GM23338 (cell line): Measurements from ENCODE around the gene CACNA2D2. TPM values are rescaled to one million over a fixed set of nuclear protein-coding genes. Genes with fewer than 3 reads are reported as not detected.
A peak's percentile ranks its signal among the peaks of the same experiment; 100 is the strongest.

ENCODE experiments used
- ATAC-seq: fragments of 200-7000 bp; cut with Tn5 transposase; 3 replicates; pipeline ENCODE4 v1.9.1; 2020
- DNase-seq: peaks from one replicate; pipeline ENCODE4 v3.0.0-alpha.2; 2015; ENCODE audit warnings: low spot score
- H2AFZ ChIP-seq: fragments of 200-600 bp; sonication (generic); 2 replicates; pipeline ENCODE4 v1.8.0; 2016; ENCODE audit warnings: antibody characterized with exemption, mild to moderate bottlenecking, moderate library complexity
- H3F3A ChIP-seq: fragments of 200-600 bp; sonication (generic); replicated peaks from 2 replicates; pipeline ENCODE4 v1.8.0; 2017; ENCODE audit warnings: antibody characterized with exemption, mixed run types, low read depth
- H3K27ac ChIP-seq: fragments of 200-600 bp; sonication (generic); 2 replicates; pipeline ENCODE4 v1.6.1; 2016; ENCODE audit warnings: low read depth
- H3K27me3 ChIP-seq: fragments of 200-600 bp; sonication (generic); 2 replicates; pipeline ENCODE4 v1.8.0; 2016; ENCODE audit warnings: mild to moderate bottlenecking, mixed run types, moderate library complexity; ENCODE audit not compliant: insufficient read depth
- H3K36me3 ChIP-seq: fragments of 200-600 bp; sonication (generic); 2 replicates; pipeline ENCODE4 v1.8.0; 2016; ENCODE audit warnings: mild to moderate bottlenecking; ENCODE audit not compliant: insufficient read depth
- H3K4me1 ChIP-seq: fragments of 200-600 bp; sonication (generic); 2 replicates; pipeline ENCODE4 v1.8.0; 2016; ENCODE audit warnings: mild to moderate bottlenecking, moderate library complexity; ENCODE audit not compliant: insufficient read depth
- H3K4me2 ChIP-seq: fragments of 200-600 bp; sonication (generic); 2 replicates; pipeline ENCODE4 v1.7.1; 2017; ENCODE audit warnings: mixed run types
- H3K4me3 ChIP-seq: fragments of 200-600 bp; sonication (generic); 2 replicates; pipeline ENCODE4 v1.6.1; 2016; ENCODE audit warnings: mixed run types
- H3K79me2 ChIP-seq: fragments of 200-600 bp; sonication (generic); replicated peaks from 2 replicates; pipeline ENCODE4 v1.8.0; 2017; ENCODE audit warnings: mild to moderate bottlenecking; ENCODE audit not compliant: insufficient read depth
- H3K9me2 ChIP-seq: fragments of 200-600 bp; sonication (generic); 2 replicates; pipeline ENCODE4 v1.8.0; 2017; ENCODE audit not compliant: insufficient read depth
- H4K20me1 ChIP-seq: fragments of 200-600 bp; sonication (generic); replicated peaks from 2 replicates; pipeline ENCODE4 v1.8.0; 2017; ENCODE audit warnings: mild to moderate bottlenecking; ENCODE audit not compliant: insufficient read depth
- H3K27ac Mint-ChIP-seq: 2 replicates; pipeline ENCODE4 v1.8.0; 2020; ENCODE audit warnings: inconsistent platforms, mild to moderate bottlenecking, moderate library complexity, mixed read lengths
- H3K27me3 Mint-ChIP-seq: 3 replicates; pipeline ENCODE4 v1.8.0; 2022; ENCODE audit warnings: low read depth, mild to moderate bottlenecking, moderate library complexity, mixed read lengths, inconsistent platforms; ENCODE audit not compliant: insufficient read depth, poor library complexity
- H3K36me3 Mint-ChIP-seq: 3 replicates; pipeline ENCODE4 v1.8.0; 2021; ENCODE audit warnings: low read depth, mild to moderate bottlenecking, inconsistent platforms, moderate library complexity, mixed read lengths
- H3K4me1 Mint-ChIP-seq: 3 replicates; pipeline ENCODE4 v1.8.0; 2020; ENCODE audit warnings: mild to moderate bottlenecking, inconsistent platforms, mixed read lengths
- H3K4me3 Mint-ChIP-seq: 3 replicates; pipeline ENCODE4 v1.8.0; 2021; ENCODE audit warnings: moderate library complexity, mild to moderate bottlenecking, inconsistent platforms, mixed read lengths
- H3K9me3 Mint-ChIP-seq: 3 replicates; pipeline ENCODE4 v1.8.0; 2020; ENCODE audit warnings: moderate library complexity, mild to moderate bottlenecking, inconsistent platforms, mixed read lengths
- ETS1 ChIP-seq: IDR thresholded peaks from 2 replicates; pipeline ENCODE4 v1.6.1; 2016; ENCODE audit warnings: antibody characterized with exemption
- EZH2 ChIP-seq: fragments of 200-600 bp; sonication (generic); IDR thresholded peaks from one replicate; pipeline ENCODE4 v1.8.0; 2017; ENCODE audit warnings: antibody characterized with exemption, mild to moderate bottlenecking, low read depth; ENCODE audit not compliant: unreplicated experiment
- EZH2phosphoT487 ChIP-seq: fragments of 200-600 bp; sonication (generic); IDR thresholded peaks from one replicate; pipeline ENCODE4 v1.8.1; 2018; ENCODE audit warnings: antibody characterized with exemption; ENCODE audit not compliant: unreplicated experiment
- JUNB ChIP-seq: IDR thresholded peaks from one replicate; pipeline ENCODE4 v1.6.1; 2016; ENCODE audit warnings: antibody characterized with exemption; ENCODE audit not compliant: unreplicated experiment
- POLR2AphosphoS5 ChIP-seq: IDR thresholded peaks from 2 replicates; pipeline ENCODE4 v1.6.1; 2016; ENCODE audit warnings: antibody characterized with exemption, low read depth
- REST ChIP-seq: IDR thresholded peaks from one replicate; pipeline ENCODE4 v1.6.1; 2018; ENCODE audit warnings: antibody characterized with exemption; ENCODE audit not compliant: unreplicated experiment
- STAT1 ChIP-seq: IDR thresholded peaks from one replicate; pipeline ENCODE4 v1.6.1; 2016; ENCODE audit warnings: antibody characterized with exemption; ENCODE audit not compliant: unreplicated experiment
- ZNF114 ChIP-seq: fragments of 250-450 bp; sonication (Bioruptor Pico); IDR thresholded peaks from 2 replicates; pipeline ENCODE4 v1.5.0; 2020; ENCODE audit warnings: mild to moderate bottlenecking, moderate library complexity
- ZNF462 ChIP-seq: fragments of 250-450 bp; sonication (Bioruptor Pico); IDR thresholded peaks from 2 replicates; pipeline ENCODE4 v1.5.0; 2020; ENCODE audit warnings: mild to moderate bottlenecking, moderate library complexity
- long read RNA-seq: library from polyadenylated mRNA; unstranded; transcript quantifications from one replicate; pipeline ENCODE4 v2.0.0, GENCODE V29; 2020; ENCODE audit not compliant: unreplicated experiment
- polyA plus RNA-seq: library from polyadenylated mRNA; unstranded; fragments of >200 nt; fragmentation: Nextera tagmentation; extraction: Ambion mirVana; gene quantifications from 2 replicates; pipeline ENCODE4 v1.2.1, GENCODE V29; 2016
- total RNA-seq: library from RNA; depleted of rRNA; stranded (reverse); fragments of >200 nt; shearing (Covaris generic); gene quantifications from 2 replicates; pipeline ENCODE4 v1.2.3, GENCODE V29; 2014; rRNA removed

The CACNA2D2 gene
- total RNA-seq (10.3 and 11.4 TPM in 2 replicates), polyA plus RNA-seq (4.7 and 5.4 TPM in 2 replicates)
- long read RNA-seq, result 0 reads

- peaks cover 52% of the 10 kb centered on the region for H3K27me3 ChIP-seq
- H3F3A ChIP-seq, result 0 out of 2 replicates have a peak, but pooled peaks cover 5% of the 10 kb centered on the region
- DNase-seq, result peak; percentile 77
- H3K36me3 ChIP-seq, result no peaks in the 10 kb centered on the region
- Mint-ChIP-seq H3K27me3 (peaks cover 21% of the 10 kb centered on the region), H3K4me3 (peak within 1 kb of the TSS; percentile 75), H3K36me3 (peaks cover 3% of the 10 kb centered on the region; the same call in 1 of the 3 replicates), H3K27ac (no peak within 1 kb of the TSS), H3K9me3 (no peaks in the 10 kb centered on the region; the same call in 2 of the 3 replicates), H3K4me1 (peaks cover 20% of the 10 kb centered on the region)
- H3K4me3 ChIP-seq, result peak within 1 kb of the TSS; percentile 78
- H3K4me1 ChIP-seq, result peaks cover 4% of the 10 kb centered on the region; the same call in 1 of the 2 replicates
- no peaks in the 10 kb centered on the region; the same call in 1 of the 2 replicates for H4K20me1 ChIP-seq
- ATAC-seq, result peak; percentile 74
- TF ChIP-seq STAT1, result no peak
- TF ChIP-seq REST, result no peak
- peak; percentile 83 for TF ChIP-seq POLR2AphosphoS5
- no peak for TF ChIP-seq EZH2phosphoT487
- no peak for TF ChIP-seq JUNB
- TF ChIP-seq EZH2, result no peak
- H3K79me2 ChIP-seq, result no peaks in the 10 kb centered on the region
- no peaks in the 10 kb centered on the region for H3K9me2 ChIP-seq
- H3K27ac ChIP-seq, result no peak within 1 kb of the TSS
- peak within 1 kb of the TSS; percentile 94 for H3K4me2 ChIP-seq
- peak within 1 kb of the TSS; percentile 91 for H2AFZ ChIP-seq
These were observed at the start of gene CACNA2D2 for GRCh38 chr3:50503504-50504342. CACNA2D2 (minus strand) TSS chr3:50503634; CDS start chr3:50503423, 211 bp downstream.

- Mint-ChIP-seq H3K9me3 (no peaks in the 10 kb centered on the region), H3K27me3 (peaks cover 12% of the 10 kb centered on the region), H3K4me1 (peaks cover 2% of the 10 kb centered on the region; the same call in 1 of the 3 replicates), H3K36me3 (no peaks in the 10 kb centered on the region), H3K27ac (no peak overlapping the region), H3K4me3 (no peak overlapping the region)
- H3K9me2 ChIP-seq, result no peaks in the 10 kb centered on the region
- H3K27ac ChIP-seq, result no peak overlapping the region
- DNase-seq (no peak), ATAC-seq (no peak)
- no peaks in the 10 kb centered on the region for H4K20me1 ChIP-seq
- H3K36me3 ChIP-seq, result no peaks in the 10 kb centered on the region
- no peaks in the 10 kb centered on the region; the same call in 1 of the 2 replicates for H3K4me1 ChIP-seq
- H3F3A ChIP-seq, result no peaks in the 10 kb centered on the region
- no peak overlapping the region for H3K4me2 ChIP-seq
- no peak overlapping the region for H3K4me3 ChIP-seq
- H2AFZ ChIP-seq, result no peak overlapping the region
- no peaks in the 10 kb centered on the region for H3K79me2 ChIP-seq
- no peaks in the 10 kb centered on the region for H3K27me3 ChIP-seq
- TF ChIP-seq ZNF462 (CRISPR knock-in tag) (no peak), EZH2phosphoT487 (no peak), ETS1 (no peak), ZNF114 (CRISPR knock-in tag) (no peak)
These were observed 49.2 kb upstream of the CACNA2D2 start for GRCh38 chr3:50552598-50552997.
